Activated CD8-positive, alpha-beta T cell treated with anti-CD3 and anti-CD28 coated beads, Interleukin-2, amount 10 ng/mL, durations not matched to agents 7 days and 5 days (primary cell): ENCODE measurements around the gene APH1A. TPM values are rescaled to one million over a fixed set of nuclear protein-coding genes. Genes with fewer than 3 reads are reported as not detected.
"Not testable (repeated sequence)": the region's sequence is repeated elsewhere in the genome, so short reads cannot be mapped to it uniquely, and the experiment has no call there.

Source experiments
- ATAC-seq: fragments of 150-1000 bp; cut with Tn5 transposase; one replicate; pipeline ENCODE4 v1.10.0; 2021; ENCODE audit warnings: moderate library complexity
- CTCF ChIA-PET: fragments of 350-600 bp; sonication (Branson Sonifier 250); formaldehyde crosslinking; loops from one replicate; lab custom pipeline; 2021; ENCODE audit warnings: antibody characterized with exemption; lab: Charles Lee
- POLR2A ChIA-PET: fragments of 350-600 bp; sonication (Branson Sonifier 250); formaldehyde crosslinking; loops from one replicate; lab custom pipeline; 2021; ENCODE audit warnings: antibody characterized with exemption; lab: Charles Lee
- DNase-seq: peaks from one replicate; pipeline ENCODE4 v3.0.0-alpha.2; 2020
- H3K27ac Mint-ChIP-seq: one replicate; pipeline ENCODE4 v1.8.0; 2021; ENCODE audit warnings: mild to moderate bottlenecking, mixed read lengths
- H3K27me3 Mint-ChIP-seq: one replicate; pipeline ENCODE4 v1.8.0; 2021; ENCODE audit warnings: low read depth, mixed read lengths
- H3K36me3 Mint-ChIP-seq: one replicate; pipeline ENCODE4 v1.8.0; 2021; ENCODE audit warnings: low read depth, mixed read lengths
- H3K4me1 Mint-ChIP-seq: one replicate; pipeline ENCODE4 v1.8.0; 2021; ENCODE audit warnings: low read depth, mixed read lengths
- H3K4me3 Mint-ChIP-seq: one replicate; pipeline ENCODE4 v1.8.0; 2021; ENCODE audit warnings: mild to moderate bottlenecking, mixed read lengths
- H3K9me3 Mint-ChIP-seq: one replicate; pipeline ENCODE4 v1.8.0; 2022; ENCODE audit warnings: mixed read lengths; ENCODE audit not compliant: insufficient read depth
- total RNA-seq, 2 experiments: library from RNA; stranded (reverse); gene quantifications; one replicate each; pipeline ENCODE4 v1.2.3, GENCODE V29; 2021

Gene APH1A
- total RNA-seq, 2 experiments from 2014 or later, result 128 to 132 TPM

DNA sequence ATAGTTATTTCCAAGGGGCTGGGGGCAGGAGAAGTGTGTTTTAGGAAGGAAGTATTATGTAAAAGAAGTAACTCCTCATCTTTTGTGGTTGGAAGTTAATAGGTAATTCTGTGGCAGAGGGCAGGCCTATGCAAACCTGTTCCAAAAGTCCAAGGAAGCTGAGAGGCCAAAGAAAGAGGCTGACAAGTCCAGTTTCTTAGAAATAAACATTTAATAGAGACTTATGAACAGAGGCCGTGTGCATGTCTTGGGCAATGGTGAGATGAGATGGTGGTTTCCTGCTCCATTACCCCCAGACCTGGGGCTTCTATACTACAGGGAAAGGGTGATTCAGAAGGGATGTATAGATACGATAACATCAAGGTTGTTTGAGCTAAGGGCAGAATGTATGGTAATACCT lies 18.9 kb downstream of the APH1A start:
- Mint-ChIP-seq H3K4me3 (no peak overlapping the region), H3K9me3 (no peaks in the 10 kb centered on the region), H3K27ac (no peak overlapping the region), H3K27me3 (peaks cover 8% of the 10 kb centered on the region), H3K4me1 (no peaks in the 10 kb centered on the region), H3K36me3 (no peaks in the 10 kb centered on the region)
- CTCF ChIA-PET, result no interaction called here
- DNase-seq (no peak), ATAC-seq (no peak)
- POLR2A ChIA-PET, result no interaction called here

DNA sequence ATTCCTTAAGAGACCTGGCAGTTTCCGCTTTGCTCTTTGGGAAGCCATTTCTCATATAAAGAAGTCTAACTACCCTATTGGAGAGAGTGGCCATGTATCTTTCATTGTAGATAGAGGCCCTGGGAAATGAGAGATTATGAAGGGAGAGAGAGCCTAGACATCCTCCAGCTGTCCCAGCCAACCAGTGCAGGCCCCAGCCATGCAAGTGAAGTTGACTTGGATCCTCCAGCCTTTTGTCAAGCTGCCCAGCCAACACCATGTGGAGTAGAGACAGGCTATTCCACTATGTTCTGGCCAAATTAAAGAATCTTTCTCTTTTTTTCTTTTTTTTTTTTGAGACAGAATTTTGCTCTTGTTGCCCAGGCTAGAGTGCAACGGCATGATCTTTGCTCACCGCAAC lies 25.8 kb downstream of the APH1A start:
- H3K9me3 Mint-ChIP-seq, result no peaks in the 10 kb centered on the region
- ChIA-PET POLR2A (no interaction called here), CTCF (no interaction called here)

DNA sequence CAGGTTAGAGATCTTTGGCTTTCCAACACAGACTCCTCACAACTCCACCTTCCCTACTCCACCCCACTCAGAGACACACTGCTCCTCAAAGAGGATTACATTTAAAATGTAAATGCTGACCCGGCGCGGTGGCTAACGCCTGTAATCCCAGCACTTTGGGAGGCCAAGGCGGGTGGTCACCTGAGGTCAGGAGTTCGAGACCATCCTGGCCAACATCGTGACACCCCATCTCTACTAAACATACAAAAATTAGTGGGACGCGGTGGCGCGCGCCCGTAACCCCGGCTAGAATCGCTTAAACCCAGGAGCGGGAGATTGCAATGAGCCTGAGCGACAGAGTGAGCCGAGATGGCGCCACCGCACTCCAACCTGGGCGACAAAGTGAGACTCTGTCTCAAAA lies 31.1 kb downstream of the APH1A start:
- POLR2A ChIA-PET, result interaction anchor here (0.6 to 1.5 kb wide), 2 partner anchors 312 to 350 kb away, joined by 3 to 5 read pairs; a partner anchor contains a TSS
- ATAC-seq (no peak), DNase-seq (no peak)
- Mint-ChIP-seq H3K36me3 (peaks cover 13% of the 10 kb centered on the region), H3K9me3 (no peaks in the 10 kb centered on the region), H3K27ac (no peak overlapping the region), H3K4me3 (peak overlapping the region; percentile 31), H3K27me3 (peaks cover 7% of the 10 kb centered on the region), H3K4me1 (peaks cover 16% of the 10 kb centered on the region)
- CTCF ChIA-PET, result interaction anchor here (1.5 kb wide), 1 partner anchor 18 kb away, joined by 6 read pairs; no protein-coding TSS in a partner anchor

More for the DNA sequence above, 25.8 kb downstream of the APH1A start:
- no peaks in the 10 kb centered on the region for H3K4me1 Mint-ChIP-seq
- no peak for ATAC-seq
- no peak for DNase-seq
- H3K4me3 Mint-ChIP-seq, result no peak overlapping the region
- H3K36me3 Mint-ChIP-seq, result no peaks in the 10 kb centered on the region
- H3K27me3 Mint-ChIP-seq, result peaks cover 9% of the 10 kb centered on the region
- H3K27ac Mint-ChIP-seq, result no peak overlapping the region

DNA sequence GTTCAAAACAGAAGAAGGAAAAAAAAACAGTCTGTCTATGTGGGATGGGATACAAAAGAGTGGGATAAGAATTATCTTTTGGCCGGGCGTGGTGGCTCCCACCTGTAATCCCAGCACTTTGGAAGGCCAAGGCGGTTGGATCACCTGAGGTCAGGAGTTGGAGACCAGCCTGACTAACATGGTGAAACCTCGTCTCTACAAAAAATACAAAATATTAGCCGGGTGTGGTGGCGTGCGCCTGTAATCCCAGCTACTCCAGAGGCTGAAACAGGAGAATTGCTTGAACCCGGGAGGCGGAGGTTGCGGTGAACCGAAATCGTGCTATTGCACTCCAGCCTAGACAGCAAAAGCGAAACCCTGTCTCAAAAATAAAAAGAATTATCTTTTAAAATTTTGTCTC lies 31.6 kb downstream of the APH1A start:
- H3K27me3 Mint-ChIP-seq, H3K27ac Mint-ChIP-seq, H3K9me3 Mint-ChIP-seq, ATAC-seq, DNase-seq: not testable (repeated sequence)
- ChIA-PET POLR2A (interaction anchor here (0.6 to 1.5 kb wide), 4 partner anchors 20 to 349 kb away, joined by 3 to 5 read pairs (median 3); partner anchors contain the start of gene CA14), CTCF (interaction anchor here (1.5 kb wide), 1 partner anchor 19 kb away, joined by 6 read pairs; no protein-coding TSS in a partner anchor)
- H3K4me1 Mint-ChIP-seq, result peaks cover 18% of the 10 kb centered on the region
- H3K4me3 Mint-ChIP-seq, result peak overlapping the region; percentile 31
- peaks cover 13% of the 10 kb centered on the region for H3K36me3 Mint-ChIP-seq

DNA sequence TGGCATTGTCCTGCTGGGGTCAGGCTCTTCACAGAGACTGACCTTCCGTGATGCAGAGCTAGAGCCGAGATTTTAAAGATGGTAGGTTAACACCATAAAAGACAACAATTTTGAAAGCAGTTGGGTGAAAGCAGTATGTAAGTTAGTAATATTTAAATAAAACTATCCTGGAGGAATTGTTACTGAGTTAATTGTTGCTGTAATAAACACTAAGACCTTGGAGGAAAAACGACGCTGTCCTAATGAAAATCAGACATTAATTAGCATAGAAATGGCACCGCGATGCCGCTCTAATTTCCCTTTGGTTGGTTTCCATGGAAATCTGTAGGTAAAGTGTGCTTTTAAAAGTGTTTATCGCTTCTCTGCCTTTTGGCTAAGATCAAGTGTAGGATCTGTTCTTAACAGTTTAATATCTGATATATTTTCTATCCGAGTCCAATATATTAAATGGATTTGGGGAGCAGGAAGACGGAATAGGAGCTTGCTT lies 32.2 kb downstream of the APH1A start:
- POLR2A ChIA-PET, result interaction anchor here (0.6 to 1.8 kb wide), 6 partner anchors 9 to 349 kb away, joined by 3 to 8 read pairs (median 4); partner anchors contain the start of genes APH1A and CA14
- peaks cover 15% of the 10 kb centered on the region for H3K36me3 Mint-ChIP-seq
- no peak for DNase-seq
- no peaks in the 10 kb centered on the region for H3K9me3 Mint-ChIP-seq
- H3K27me3 Mint-ChIP-seq, result peaks cover 7% of the 10 kb centered on the region
- H3K27ac Mint-ChIP-seq, result no peak overlapping the region
- ATAC-seq, result no peak
- H3K4me3 Mint-ChIP-seq, result no peak overlapping the region
- H3K4me1 Mint-ChIP-seq, result peaks cover 20% of the 10 kb centered on the region
- CTCF ChIA-PET, result interaction anchor here (1.5 kb wide), 1 partner anchor 19 kb away, joined by 6 read pairs; no protein-coding TSS in a partner anchor

DNA sequence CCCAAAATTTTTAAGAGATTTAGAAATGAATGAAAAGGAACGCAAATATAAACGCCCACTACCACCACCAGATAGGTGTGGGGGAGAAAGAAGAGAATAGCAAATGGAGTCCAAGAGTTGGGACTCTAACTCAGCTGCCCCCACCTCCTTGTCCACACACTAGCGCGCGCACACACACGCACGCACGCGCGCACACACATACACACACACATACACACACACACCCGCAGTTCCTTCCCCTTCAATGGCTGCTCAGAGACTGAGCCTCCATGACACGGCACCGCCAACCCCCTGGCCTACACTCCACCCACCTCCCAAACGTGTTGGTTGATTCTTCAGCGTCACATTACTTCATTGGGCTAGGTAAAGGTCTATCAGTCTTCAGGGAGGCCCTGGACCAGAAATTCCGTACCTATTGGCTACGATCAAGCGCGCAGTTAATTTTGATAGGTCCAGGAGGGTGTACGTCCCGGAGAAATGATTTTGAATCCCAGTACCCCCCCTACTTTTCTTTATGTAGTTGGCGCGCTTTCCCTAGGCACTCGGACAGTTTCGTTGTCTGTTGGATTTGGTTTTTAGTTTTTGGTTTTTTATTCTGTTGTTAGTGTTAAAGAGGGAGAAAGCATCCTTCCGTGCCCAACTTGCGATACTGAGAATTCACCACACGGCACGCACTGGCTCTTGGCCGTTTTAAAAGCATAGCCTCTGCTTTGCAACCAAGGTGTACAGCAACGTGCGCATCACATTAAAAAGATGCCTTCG lies 32.8 kb downstream of the APH1A start, which contains the start of gene ANP32E:
Gene ANP32E, minus strand, starts transcription at position 261 of the 762 bp plus-strand sequence. CDS start 326 bp downstream, outside the sequence.
- DNase-seq, result peak; percentile 97
- ChIA-PET POLR2A (interaction anchor here (0.7 to 3.9 kb wide), 11 partner anchors 9 to 392 kb away, joined by 3 to 64 read pairs (median 5); partner anchors contain the start of genes APH1A, CA14 and MCL1), CTCF (no interaction called here)
- Mint-ChIP-seq H3K27me3 (peaks cover 7% of the 10 kb centered on the region), H3K36me3 (peaks cover 19% of the 10 kb centered on the region), H3K27ac (no peak within 1 kb of the TSS), H3K4me1 (peaks cover 21% of the 10 kb centered on the region), H3K9me3 (no peaks in the 10 kb centered on the region), H3K4me3 (no peak within 1 kb of the TSS)
- peak; percentile 89 for ATAC-seq

DNA sequence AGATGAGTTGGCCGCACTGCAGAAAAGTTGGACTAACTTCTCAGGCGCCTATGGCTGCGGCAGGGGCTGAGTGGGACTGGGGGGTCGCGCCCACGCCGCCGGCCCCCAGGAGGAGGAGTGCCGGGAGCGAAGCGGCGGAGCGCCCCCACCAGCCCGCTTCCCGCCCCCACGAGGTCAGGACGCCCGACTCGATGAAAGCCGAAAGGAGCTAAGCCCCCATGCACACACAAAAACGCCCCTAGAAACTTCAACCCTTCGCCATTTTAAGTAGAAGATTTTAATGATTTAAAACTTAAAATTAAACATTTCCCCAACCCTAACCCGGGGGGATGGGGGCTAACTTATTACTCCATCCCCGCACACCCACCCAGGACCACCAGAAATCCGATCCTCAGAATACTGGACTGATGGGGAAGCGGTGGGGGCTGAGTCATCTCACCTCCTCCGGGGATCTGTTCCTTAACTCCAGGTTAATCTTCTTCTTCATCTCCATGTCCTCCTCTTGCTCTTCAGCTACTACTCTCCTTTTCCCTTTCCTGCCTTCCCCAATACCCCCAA lies 33.4 kb downstream of the APH1A start:
- Mint-ChIP-seq H3K36me3 (peaks cover 26% of the 10 kb centered on the region), H3K27ac (no peak overlapping the region), H3K9me3 (no peaks in the 10 kb centered on the region), H3K4me1 (peaks cover 21% of the 10 kb centered on the region), H3K27me3 (peaks cover 7% of the 10 kb centered on the region), H3K4me3 (no peak overlapping the region)
- CTCF ChIA-PET, result no interaction called here
- POLR2A ChIA-PET, result interaction anchor here (0.7 to 3.9 kb wide), 9 partner anchors 10 to 392 kb away, joined by 3 to 64 read pairs (median 7); partner anchors contain the start of genes APH1A and MCL1
- ATAC-seq, result no peak
- DNase-seq, result peak; percentile 49

DNA sequence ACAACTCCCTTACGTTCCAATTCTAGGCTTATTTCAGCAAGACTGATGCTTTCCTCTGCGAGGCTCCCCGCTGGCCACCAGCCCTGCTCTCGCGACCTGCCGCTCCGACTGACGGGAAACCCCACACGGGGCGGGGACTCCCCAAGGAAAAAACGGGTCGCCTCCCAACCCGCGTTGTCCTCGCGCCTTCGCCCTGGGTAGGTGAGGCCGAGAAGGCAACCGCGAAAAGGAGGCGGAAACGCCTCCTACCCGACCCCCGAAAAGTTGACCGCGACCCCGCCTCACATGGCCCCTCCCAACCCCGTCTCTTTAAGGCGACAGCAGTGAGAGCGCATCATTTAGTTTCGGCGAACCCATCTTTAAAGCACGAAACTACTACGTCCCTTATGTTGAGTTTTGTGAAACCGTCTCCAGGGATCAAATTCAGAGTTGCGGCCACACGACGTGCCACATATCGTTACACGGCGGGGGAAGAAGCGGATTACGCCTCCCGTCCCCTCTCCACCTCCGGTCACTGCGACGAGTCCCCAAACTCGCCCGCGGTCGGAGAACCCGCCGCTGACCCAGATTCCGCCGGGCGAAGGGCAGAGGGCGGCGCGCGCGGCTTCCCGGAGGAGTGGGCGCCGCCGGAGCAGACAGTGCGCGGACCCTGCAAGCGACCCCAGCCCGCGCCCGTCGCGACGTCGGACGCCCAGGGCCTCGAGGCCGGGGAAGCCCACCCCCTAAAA lies 34.1 kb downstream of the APH1A start:
- CTCF ChIA-PET, result interaction anchor here (1.0 to 2.2 kb wide), 3 partner anchors 11 to 20 kb away, joined by 3 to 5 read pairs (median 4); no protein-coding TSS in a partner anchor
- Mint-ChIP-seq H3K36me3 (peaks cover 29% of the 10 kb centered on the region), H3K9me3 (no peaks in the 10 kb centered on the region), H3K27me3 (peaks cover 4% of the 10 kb centered on the region), H3K4me3 (no peak overlapping the region), H3K4me1 (peaks cover 21% of the 10 kb centered on the region), H3K27ac (no peak overlapping the region)
- ATAC-seq, result peak; percentile 66
- POLR2A ChIA-PET, result interaction anchor here (0.9 to 3.9 kb wide), 8 partner anchors 10 to 347 kb away, joined by 3 to 64 read pairs (median 9); partner anchors contain the start of genes FALEC and MCL1
- peak; percentile 94 for DNase-seq

DNA sequence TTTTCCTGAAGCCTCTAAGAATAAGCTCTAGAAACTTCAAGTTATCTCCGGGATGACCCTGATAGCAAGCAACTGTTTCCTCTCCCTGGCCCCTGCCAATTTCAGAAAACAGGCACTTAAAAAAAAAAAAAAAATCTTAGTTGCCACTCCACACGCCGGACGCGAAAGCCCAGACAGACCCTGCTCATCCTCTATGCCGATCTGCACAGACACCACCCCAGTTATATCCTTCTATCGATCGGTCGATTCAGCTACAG lies 34.6 kb downstream of the APH1A start:
- Mint-ChIP-seq H3K4me1 (peaks cover 21% of the 10 kb centered on the region), H3K27me3 (peaks cover 2% of the 10 kb centered on the region), H3K4me3 (no peak overlapping the region), H3K27ac (no peak overlapping the region), H3K9me3 (no peaks in the 10 kb centered on the region), H3K36me3 (peaks cover 31% of the 10 kb centered on the region)
- ChIA-PET CTCF (interaction anchor here (1.0 to 2.2 kb wide), 5 partner anchors 10 to 348 kb away, joined by 3 to 5 read pairs (median 4); no protein-coding TSS in a partner anchor), POLR2A (interaction anchor here (0.9 to 3.9 kb wide), 9 partner anchors 9 to 347 kb away, joined by 3 to 64 read pairs (median 6); partner anchors contain the start of genes FALEC, MCL1 and VPS45)
- DNase-seq, result no peak
- ATAC-seq, result no peak

DNA sequence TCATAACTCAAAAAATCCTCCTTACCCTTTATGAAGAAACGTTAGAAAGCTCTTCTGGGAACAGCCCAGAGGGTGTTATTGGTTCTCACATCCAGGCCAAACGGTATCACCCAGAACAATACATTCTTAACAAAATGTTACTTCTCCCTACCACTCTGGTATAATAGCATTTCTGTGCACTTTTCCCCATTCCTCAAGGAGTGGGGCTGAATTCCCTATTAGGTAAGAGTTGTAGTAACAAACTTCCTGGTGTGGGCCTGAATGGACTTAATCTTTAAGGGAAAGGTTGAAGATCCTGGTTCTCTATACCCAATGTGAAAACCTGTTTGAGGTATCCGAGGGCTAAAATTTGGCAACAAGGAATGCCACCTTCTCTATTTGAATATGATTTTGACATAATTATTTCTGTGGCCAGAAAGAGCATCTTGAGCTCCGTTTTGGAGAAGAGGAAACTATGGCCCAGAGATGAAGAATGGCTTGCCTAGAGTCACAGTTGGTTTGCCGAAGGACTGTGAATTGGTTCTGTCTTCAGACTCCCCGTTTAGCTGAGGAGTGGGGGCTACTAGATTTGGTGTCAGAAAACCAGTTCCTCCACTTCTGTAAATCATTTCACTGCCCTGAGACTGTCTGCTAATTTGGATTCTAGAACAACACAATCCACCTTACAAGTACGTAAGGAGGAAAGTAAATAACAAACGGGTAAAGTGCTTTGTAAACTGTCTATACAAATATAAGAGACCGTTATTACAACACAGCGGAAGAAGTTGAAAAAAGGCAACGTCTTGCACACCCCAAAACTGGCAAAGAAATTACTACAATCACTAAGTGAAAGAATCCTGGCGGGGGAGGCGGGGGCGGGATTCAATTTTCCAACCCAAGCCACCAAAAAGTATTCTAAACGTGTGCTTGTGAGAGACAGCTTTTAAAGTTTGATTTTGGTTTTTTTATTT lies 35.2 kb downstream of the APH1A start:
- ATAC-seq, result no peak
- H3K27ac Mint-ChIP-seq, result no peak overlapping the region
- peak; percentile 50 for DNase-seq
- POLR2A ChIA-PET, result interaction anchor here (0.6 to 3.9 kb wide), 10 partner anchors 9 to 346 kb away, joined by 3 to 64 read pairs (median 6); partner anchors contain the start of genes FALEC, MCL1 and VPS45
- H3K4me1 Mint-ChIP-seq, result peaks cover 21% of the 10 kb centered on the region
- H3K27me3 Mint-ChIP-seq, result peaks cover 2% of the 10 kb centered on the region
- H3K4me3 Mint-ChIP-seq, result no peak overlapping the region
- H3K36me3 Mint-ChIP-seq, result peaks cover 36% of the 10 kb centered on the region
- H3K9me3 Mint-ChIP-seq, result no peaks in the 10 kb centered on the region
- CTCF ChIA-PET, result interaction anchor here (0.9 to 2.4 kb wide), 9 partner anchors 9 to 348 kb away, joined by 3 to 6 read pairs (median 4); no protein-coding TSS in a partner anchor
